Activated naive CD4-positive, alpha-beta T cell treated with anti-CD3 and anti-CD28 coated beads, Interleukin-2, amount 50 U/mL, for 16 hours (primary cell): ENCODE data around the gene SPATA31D4.

Source experiments
- DNase-seq: peaks from one replicate; pipeline ENCODE4 v3.0.0-alpha.2; 2020

SPATA31D4 gene

DNA sequence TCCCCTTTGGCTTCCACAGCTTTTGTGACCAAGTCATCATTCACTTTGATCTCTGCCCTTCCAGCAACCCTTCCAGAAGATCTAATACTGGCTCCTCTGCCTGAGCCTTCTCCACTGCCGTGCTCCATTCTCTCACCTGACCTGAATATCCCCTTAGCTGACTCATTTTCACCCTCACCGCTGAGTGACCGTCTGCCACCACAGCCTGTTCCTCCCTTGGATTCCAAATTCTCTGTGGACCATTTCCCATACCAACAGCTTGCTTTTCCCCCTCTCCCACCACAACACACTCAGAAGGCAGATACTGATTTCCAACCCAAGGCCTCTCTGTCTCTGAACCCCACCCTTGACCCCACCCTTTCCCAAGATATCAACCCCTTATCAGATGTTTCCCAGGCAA lies 39.8 kb downstream of the SPATA31D4 start:
- DNase-seq = no peak

DNA sequence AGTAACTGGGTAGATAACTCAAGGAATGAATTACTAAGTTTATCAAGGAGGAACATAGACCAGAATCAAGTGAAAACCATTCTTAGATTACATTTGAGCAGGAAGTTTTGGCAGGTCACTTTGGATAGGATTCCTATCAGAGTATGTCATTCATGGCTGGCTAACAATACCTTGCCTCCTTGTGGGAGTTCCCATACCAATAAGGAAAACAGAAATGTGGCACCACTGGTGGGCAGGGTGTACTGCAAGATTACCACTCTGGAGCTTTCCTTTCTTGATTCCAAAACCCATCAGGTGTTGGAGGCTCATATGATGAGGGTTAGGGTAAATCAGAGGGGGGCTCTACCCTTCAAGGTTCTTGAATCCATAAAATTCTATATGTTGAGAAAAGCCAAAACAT lies 41.7 kb downstream of the SPATA31D4 start:
- DNase-seq = no peak

DNA sequence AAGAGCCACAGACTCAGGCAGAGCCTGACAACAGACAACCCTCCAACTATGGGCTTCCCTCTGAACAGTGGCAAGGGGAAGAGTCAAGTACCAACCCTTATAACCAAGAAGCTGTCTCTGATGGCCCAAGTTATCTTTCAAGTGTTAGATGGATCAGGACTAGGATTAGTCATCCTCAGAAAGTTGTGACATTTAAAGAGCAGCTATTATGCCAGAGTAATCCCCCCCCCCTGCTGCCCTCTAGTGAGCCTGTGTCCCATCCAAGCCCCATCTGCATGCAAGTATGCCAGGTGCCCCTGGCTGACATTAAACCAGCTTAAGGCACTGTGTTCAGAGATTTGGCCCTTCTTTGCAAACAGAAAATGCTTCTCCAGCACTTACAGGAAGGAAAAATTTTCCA lies 43.5 kb downstream of the SPATA31D4 start:
- no peak for DNase-seq

DNA sequence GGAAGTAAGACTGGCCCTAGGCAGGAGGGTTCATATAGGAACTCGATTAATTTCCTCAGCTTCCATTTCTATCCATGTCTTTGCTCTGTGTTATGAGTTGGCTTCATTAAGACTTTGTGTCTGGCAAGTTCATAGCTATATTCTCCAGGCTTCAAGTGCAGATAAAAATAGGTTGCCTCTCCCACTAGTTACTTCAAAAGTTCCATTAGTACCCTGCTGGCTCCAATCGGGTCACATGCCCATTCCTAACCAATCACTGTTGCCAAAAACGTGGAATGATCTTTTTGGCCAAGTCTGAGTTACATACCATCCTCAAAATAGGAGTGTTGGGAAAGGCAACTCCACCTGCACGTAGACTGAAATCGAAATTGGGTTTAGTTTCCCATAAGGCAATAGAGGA lies 46.5 kb downstream of the SPATA31D4 start:
- DNase-seq = no peak

DNA sequence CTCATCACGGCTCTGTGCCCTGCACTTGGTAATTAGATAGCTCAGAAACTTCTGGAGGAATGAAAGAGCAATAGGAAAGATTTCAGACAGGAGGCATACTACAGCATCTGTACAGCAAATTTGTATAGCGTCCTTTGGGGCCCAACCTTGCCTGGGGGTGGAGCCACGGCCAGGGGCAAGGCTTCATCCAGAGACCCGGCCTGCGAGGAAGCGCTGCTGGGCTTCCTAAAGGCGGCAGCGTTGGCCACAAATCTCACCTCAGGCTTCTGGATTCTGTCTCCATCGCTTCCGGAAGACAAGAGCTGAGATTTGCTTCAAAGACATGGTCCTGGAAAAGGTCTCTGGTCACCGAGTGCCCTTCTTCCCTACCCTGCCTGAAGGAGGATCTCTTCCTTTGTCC lies 48.1 kb downstream of the SPATA31D4 start:
- no peak for DNase-seq

DNA sequence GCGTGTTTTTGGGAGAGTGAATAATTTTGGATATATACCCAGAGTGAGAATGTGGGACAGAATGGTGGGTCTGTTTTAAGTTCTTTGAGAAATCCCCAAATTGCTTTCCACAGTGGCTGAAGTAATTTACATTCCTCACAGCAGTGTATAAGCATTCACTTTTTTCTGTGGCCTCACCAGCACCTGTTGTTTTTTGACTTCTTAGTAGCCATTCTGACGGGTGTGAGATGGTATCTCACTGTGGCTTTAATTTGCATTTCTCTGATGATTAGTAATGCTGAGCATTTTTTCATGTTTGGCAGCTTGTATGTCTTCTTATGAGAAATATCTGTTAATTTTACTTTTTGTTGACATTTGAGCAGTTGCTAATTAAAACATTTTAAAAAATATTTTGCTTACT lies 51.0 kb downstream of the SPATA31D4 start:
- DNase-seq = no peak

DNA sequence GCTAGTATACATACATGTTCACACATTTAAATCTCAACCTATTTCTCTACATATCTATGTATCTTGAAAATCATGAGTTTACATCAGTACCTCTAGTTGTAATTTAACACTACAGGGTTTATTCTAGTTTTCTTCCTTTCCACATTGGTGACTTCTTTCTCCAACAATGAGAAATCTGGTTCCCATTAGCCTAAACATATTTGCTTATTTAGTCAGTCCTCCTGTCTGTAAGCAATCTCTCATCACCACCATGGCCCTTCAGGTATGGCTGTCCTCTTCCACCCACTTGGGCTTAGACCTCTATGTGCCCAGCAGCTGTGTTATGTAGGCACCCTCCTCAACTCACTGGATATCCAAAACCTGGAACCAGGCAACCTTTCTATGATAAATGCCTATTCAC lies 52.3 kb downstream of the SPATA31D4 start:
- no peak for DNase-seq

DNA sequence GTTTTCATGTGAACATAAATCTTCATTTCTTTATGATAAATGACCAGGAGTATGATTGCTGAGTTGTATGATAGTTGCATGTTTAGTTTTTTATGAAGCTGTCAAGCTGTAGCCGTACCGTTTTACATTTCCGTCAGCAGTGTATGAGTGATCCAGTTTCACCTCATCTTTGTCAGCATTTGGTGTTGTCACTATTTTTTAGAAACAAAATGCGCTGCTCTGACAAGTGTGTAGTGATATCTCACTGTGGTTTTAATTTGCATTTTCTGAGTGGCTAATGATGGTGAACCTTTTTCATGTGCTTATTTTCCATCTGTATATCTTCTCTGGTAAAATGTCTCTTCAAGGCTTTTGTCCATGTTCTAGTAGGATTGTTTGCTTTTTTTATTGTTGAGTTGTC lies 53.7 kb downstream of the SPATA31D4 start:
- no peak for DNase-seq
